HepG2 (cell line): ENCODE results near the gene MYCBPAP. TPM values are rescaled to one million over a fixed set of nuclear protein-coding genes. Genes with fewer than 3 reads are reported as not detected.
A peak's percentile ranks its signal among the peaks of the same experiment; 100 is the strongest.

Experiments used
- HNF4A ChIP-seq: sonication (generic); formaldehyde crosslinking; IDR thresholded peaks from 2 replicates; pipeline ENCODE4 v1.4.0; 2020; ENCODE audit warnings: missing genetic modification reagents
- ISL2 ChIP-seq: sonication (generic); formaldehyde crosslinking; IDR thresholded peaks from 2 replicates; pipeline ENCODE4 v1.5.0; 2020; ENCODE audit warnings: missing genetic modification reagents
- KLF6 ChIP-seq: IDR thresholded peaks from 2 replicates; pipeline ENCODE4 v1.8.0; 2016; ENCODE audit warnings: missing biosample characterization, missing genetic modification reagents
- MTA3 ChIP-seq: sonication (generic); formaldehyde crosslinking; IDR thresholded peaks from 2 replicates; pipeline ENCODE4 v1.4.0; 2020; ENCODE audit warnings: missing genetic modification reagents
- MYPOP ChIP-seq: sonication (generic); formaldehyde crosslinking; IDR thresholded peaks from 2 replicates; pipeline ENCODE4 v1.8.1; 2023; ENCODE audit warnings: mild to moderate bottlenecking, moderate library complexity, missing genetic modification reagents
- NFAT5 ChIP-seq: sonication (generic); formaldehyde crosslinking; IDR thresholded peaks from 2 replicates; pipeline ENCODE4 v1.4.0; 2020; ENCODE audit warnings: missing genetic modification reagents
- PLSCR1 ChIP-seq: sonication (generic); formaldehyde crosslinking; IDR thresholded peaks from 2 replicates; pipeline ENCODE4 v1.5.0; 2020; ENCODE audit warnings: missing genetic modification reagents, mild to moderate bottlenecking, borderline replicate concordance
- SP1 ChIP-seq, 2 experiments: fragments of 450-650 bp in 1 of 2; sonication (generic) in 1 of 2; formaldehyde crosslinking in 1 of 2; IDR thresholded peaks; 2 replicates each; pipeline versions ENCODE4 v1.4.0 to v1.6.1; 2016 to 2020; ENCODE audit warnings: missing genetic modification reagents in 1 of 2
- ZBTB38 ChIP-seq: sonication (generic); formaldehyde crosslinking; IDR thresholded peaks from 2 replicates; pipeline ENCODE4 v1.5.1; 2020; ENCODE audit warnings: mild to moderate bottlenecking, missing genetic modification reagents
- ZFP90 ChIP-seq: sonication (generic); formaldehyde crosslinking; IDR thresholded peaks from 2 replicates; pipeline ENCODE4 v1.8.0; 2022; ENCODE audit warnings: missing genetic modification reagents, mild to moderate bottlenecking, inconsistent platforms, borderline replicate concordance
- ZNF160 ChIP-seq: sonication (generic); formaldehyde crosslinking; IDR thresholded peaks from 2 replicates; pipeline ENCODE4 v1.8.0; 2022; ENCODE audit warnings: mild to moderate bottlenecking, inconsistent platforms, missing genetic modification reagents
- ZNF296 ChIP-seq: sonication (generic); formaldehyde crosslinking; conservative IDR thresholded peaks from 2 replicates; pipeline ENCODE4 v1.5.0; 2020; ENCODE audit warnings: mild to moderate bottlenecking, missing genetic modification reagents
- ZNF713 ChIP-seq: sonication (generic); formaldehyde crosslinking; IDR thresholded peaks from 2 replicates; pipeline ENCODE4 v1.4.0; 2020; ENCODE audit warnings: mild to moderate bottlenecking, missing genetic modification reagents
- polyA plus RNA-seq, 8 experiments: library from polyadenylated mRNA; depleted of rRNA in 3 of 8; stranded (reverse) in 7 of 8; unstranded in 1 of 8; fragments of >200 nt; fragmentation: Illumina TruSeq in 4 of 8; extraction: Trizol in 4 of 8; gene quantifications; 2 replicates each; pipeline versions ENCODE4 v1.2.1 to v1.2.3, GENCODE V29; 2011 to 2016; ENCODE audit warnings: low read depth in 4 of 8, missing spikeins in 1 of 8, mixed read lengths in 1 of 8; ENCODE audit not compliant: insufficient read depth in 1 of 8
- total RNA-seq, 5 experiments: library from RNA; depleted of rRNA; stranded (reverse); fragments of >200 nt; fragmentation: Illumina TruSeq; extraction: Trizol; gene quantifications; 2 replicates each; pipeline ENCODE4 v1.2.3, GENCODE V29; 2016; ENCODE audit warnings: low read depth in 1 of 5
- TF ChIP-seq, protein P1 (sequence below): sonication (generic); formaldehyde crosslinking; IDR thresholded peaks from 2 replicates; pipeline ENCODE4 v1.5.0; 2020; ENCODE audit warnings: mild to moderate bottlenecking, missing genetic modification reagents, moderate library complexity
- TF ChIP-seq, protein P2 (sequence below): IDR thresholded peaks from 2 replicates; pipeline ENCODE4 v1.6.1; 2016; ENCODE audit warnings: missing compliant biosample characterization, missing genetic modification reagents, borderline replicate concordance

Gene MYCBPAP
- total and polyA plus RNA-seq, 2 of the 13 experiments (the other 11 are each of a cell fraction or from before 2014, with no cell fraction given): 0.22 to 0.24 TPM

- TF ChIP-seq NFAT5: no peak
- no peak for TF ChIP-seq KLF6 (CRISPR knock-in tag)
- no peak for TF ChIP-seq MYPOP (CRISPR knock-in tag)
- no peak for TF ChIP-seq HNF4A
- TF ChIP-seq ZNF296 (CRISPR knock-in tag): no peak; the same call in 1 of the 2 replicates
- no peak for TF ChIP-seq ZNF160 (CRISPR knock-in tag)
- TF ChIP-seq, protein P1, sequence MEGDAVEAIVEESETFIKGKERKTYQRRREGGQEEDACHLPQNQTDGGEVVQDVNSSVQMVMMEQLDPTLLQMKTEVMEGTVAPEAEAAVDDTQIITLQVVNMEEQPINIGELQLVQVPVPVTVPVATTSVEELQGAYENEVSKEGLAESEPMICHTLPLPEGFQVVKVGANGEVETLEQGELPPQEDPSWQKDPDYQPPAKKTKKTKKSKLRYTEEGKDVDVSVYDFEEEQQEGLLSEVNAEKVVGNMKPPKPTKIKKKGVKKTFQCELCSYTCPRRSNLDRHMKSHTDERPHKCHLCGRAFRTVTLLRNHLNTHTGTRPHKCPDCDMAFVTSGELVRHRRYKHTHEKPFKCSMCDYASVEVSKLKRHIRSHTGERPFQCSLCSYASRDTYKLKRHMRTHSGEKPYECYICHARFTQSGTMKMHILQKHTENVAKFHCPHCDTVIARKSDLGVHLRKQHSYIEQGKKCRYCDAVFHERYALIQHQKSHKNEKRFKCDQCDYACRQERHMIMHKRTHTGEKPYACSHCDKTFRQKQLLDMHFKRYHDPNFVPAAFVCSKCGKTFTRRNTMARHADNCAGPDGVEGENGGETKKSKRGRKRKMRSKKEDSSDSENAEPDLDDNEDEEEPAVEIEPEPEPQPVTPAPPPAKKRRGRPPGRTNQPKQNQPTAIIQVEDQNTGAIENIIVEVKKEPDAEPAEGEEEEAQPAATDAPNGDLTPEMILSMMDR (CRISPR knock-in tag): peak; percentile 84
- TF ChIP-seq PLSCR1 (CRISPR knock-in tag): no peak
- TF ChIP-seq ZBTB38 (CRISPR knock-in tag): 0 out of 2 replicates have a peak, but pooled peaks have one; percentile 16
- TF ChIP-seq ZFP90: no peak
- no peak for TF ChIP-seq MTA3
- TF ChIP-seq, protein P2, sequence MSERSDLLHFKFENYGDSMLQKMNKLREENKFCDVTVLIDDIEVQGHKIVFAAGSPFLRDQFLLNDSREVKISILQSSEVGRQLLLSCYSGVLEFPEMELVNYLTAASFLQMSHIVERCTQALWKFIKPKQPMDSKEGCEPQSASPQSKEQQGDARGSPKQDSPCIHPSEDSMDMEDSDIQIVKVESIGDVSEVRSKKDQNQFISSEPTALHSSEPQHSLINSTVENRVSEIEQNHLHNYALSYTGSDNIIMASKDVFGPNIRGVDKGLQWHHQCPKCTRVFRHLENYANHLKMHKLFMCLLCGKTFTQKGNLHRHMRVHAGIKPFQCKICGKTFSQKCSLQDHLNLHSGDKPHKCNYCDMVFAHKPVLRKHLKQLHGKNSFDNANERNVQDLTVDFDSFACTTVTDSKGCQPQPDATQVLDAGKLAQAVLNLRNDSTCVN: no peak
- no peak for TF ChIP-seq SP1 (IDR thresholded peaks at IDR 0.05)
- TF ChIP-seq SP1 (CRISPR knock-in tag; IDR thresholded peaks at IDR 0.05): peak; percentile 64; the same call in 1 of the 2 replicates
- TF ChIP-seq ISL2 (CRISPR knock-in tag): no peak
- TF ChIP-seq ZNF713 (CRISPR knock-in tag): no peak
Observed at GRCh38 chr17:50479522-50480141, 28.6 kb upstream of the MYCBPAP start (continued).
